ENCODE results near the gene POLD1.
A peak's percentile ranks its signal among the peaks of the same experiment; 100 is the strongest.

The POLD1 gene

GRCh38 chr19:50414864-50415660 lies 30.9 kb downstream of the POLD1 start:
- H3K4me3 ChIP-seq (ENCODE audit: control insufficient read depth, low read depth, low read length): no peak overlapping the region
- peak; percentile 74 for TF ChIP-seq CTCF (conservative IDR thresholded peaks at IDR 0.05; ENCODE audit: control insufficient read depth, insufficient read depth, low read depth, low read length)
- DNase-seq (ENCODE audit: low read depth): peak; percentile 69

- H3K4me3 ChIP-seq (ENCODE audit: control insufficient read depth, low read depth, low read length): no peak overlapping the region
- DNase-seq (ENCODE audit: low read depth): no peak
- no peak for TF ChIP-seq CTCF (conservative IDR thresholded peaks at IDR 0.05; ENCODE audit: control insufficient read depth, insufficient read depth, low read depth, low read length)
These were observed 31.5 kb downstream of the POLD1 start for GRCh38 chr19:50415661-50416033.

GRCh38 chr19:50416034-50416977 lies 32.2 kb downstream of the POLD1 start:
- TF ChIP-seq CTCF (conservative IDR thresholded peaks at IDR 0.05; ENCODE audit: control insufficient read depth, insufficient read depth, low read depth, low read length): no peak
- no peak for DNase-seq (ENCODE audit: low read depth)
- no peak overlapping the region for H3K4me3 ChIP-seq (ENCODE audit: control insufficient read depth, low read depth, low read length)

GRCh38 chr19:50417111-50418081 lies 33.2 kb downstream of the POLD1 start:
- TF ChIP-seq CTCF (conservative IDR thresholded peaks at IDR 0.05; ENCODE audit: control insufficient read depth, insufficient read depth, low read depth, low read length): no peak
- H3K4me3 ChIP-seq (ENCODE audit: control insufficient read depth, low read depth, low read length): no peak overlapping the region
- no peak for DNase-seq (ENCODE audit: low read depth)

- TF ChIP-seq CTCF (conservative IDR thresholded peaks at IDR 0.05; ENCODE audit: control insufficient read depth, insufficient read depth, low read depth, low read length): no peak
- DNase-seq (ENCODE audit: low read depth): no peak
- no peak within 1 kb of the TSS for H3K4me3 ChIP-seq (ENCODE audit: control insufficient read depth, low read depth, low read length)
These were observed 34.3 kb downstream of the POLD1 start, which contains the start of gene SPIB for GRCh38 chr19:50418176-50419021. SPIB (plus strand) TSS chr19:50418938; CDS start chr19:50418963, 25 bp downstream.

Measured in fibroblast of mammary gland (primary cell).